Activated CD8-positive, alpha-beta T cell treated with anti-CD3 and anti-CD28 coated beads for 36 hours (primary cell): ENCODE results near the gene HSBP1L1. TPM values are rescaled to one million over a fixed set of nuclear protein-coding genes. Genes with fewer than 3 reads are reported as not detected.

Source experiments
- ATAC-seq: fragments of 200-7000 bp; cut with Tn5 transposase; one replicate; pipeline ENCODE4 v1.10.0; 2021; ENCODE audit warnings: mild to moderate bottlenecking, moderate library complexity
- CTCF ChIA-PET: fragments of 350-600 bp; sonication (Branson Sonifier 250); formaldehyde crosslinking; loops from one replicate; lab custom pipeline; 2021; ENCODE audit warnings: antibody characterized with exemption; lab: Charles Lee
- POLR2A ChIA-PET: fragments of 350-600 bp; sonication (Branson Sonifier 250); formaldehyde crosslinking; loops from one replicate; lab custom pipeline; 2021; ENCODE audit warnings: antibody characterized with exemption; lab: Charles Lee
- DNase-seq: peaks from one replicate; pipeline ENCODE4 v3.0.0-alpha.2; 2020
- H3K27ac Mint-ChIP-seq: one replicate; pipeline ENCODE4 v1.8.0; 2021; ENCODE audit warnings: mild to moderate bottlenecking, mixed read lengths
- H3K27me3 Mint-ChIP-seq: one replicate; pipeline ENCODE4 v1.8.0; 2021; ENCODE audit warnings: mixed read lengths
- H3K36me3 Mint-ChIP-seq: one replicate; pipeline ENCODE4 v1.8.0; 2021; ENCODE audit warnings: low read depth, mixed read lengths
- H3K4me1 Mint-ChIP-seq: one replicate; pipeline ENCODE4 v1.8.0; 2021; ENCODE audit warnings: low read depth, mixed read lengths
- H3K4me3 Mint-ChIP-seq: one replicate; pipeline ENCODE4 v1.8.0; 2021; ENCODE audit warnings: mild to moderate bottlenecking, moderate library complexity, mixed read lengths
- H3K9me3 Mint-ChIP-seq: one replicate; pipeline ENCODE4 v1.8.0; 2021; ENCODE audit warnings: mixed read lengths
- CTCF ChIP-seq: fragments of 200-600 bp; IDR thresholded peaks from one replicate; pipeline ENCODE4 v1.8.0; 2022; ENCODE audit warnings: antibody characterized with exemption, mild to moderate bottlenecking
- intact Hi-C: fragments of 100-400 bp; cut with micrococcal nuclease; formaldehyde crosslinking; loops from one replicate; pipeline ENCODE4 v1.10.0; 2022
- total RNA-seq, 2 experiments: library from RNA; stranded (reverse); gene quantifications; one replicate each; pipeline ENCODE4 v1.2.3, GENCODE V29; 2021

Gene HSBP1L1
- total RNA-seq, 2 experiments from 2014 or later, result 5.1 TPM

DNA sequence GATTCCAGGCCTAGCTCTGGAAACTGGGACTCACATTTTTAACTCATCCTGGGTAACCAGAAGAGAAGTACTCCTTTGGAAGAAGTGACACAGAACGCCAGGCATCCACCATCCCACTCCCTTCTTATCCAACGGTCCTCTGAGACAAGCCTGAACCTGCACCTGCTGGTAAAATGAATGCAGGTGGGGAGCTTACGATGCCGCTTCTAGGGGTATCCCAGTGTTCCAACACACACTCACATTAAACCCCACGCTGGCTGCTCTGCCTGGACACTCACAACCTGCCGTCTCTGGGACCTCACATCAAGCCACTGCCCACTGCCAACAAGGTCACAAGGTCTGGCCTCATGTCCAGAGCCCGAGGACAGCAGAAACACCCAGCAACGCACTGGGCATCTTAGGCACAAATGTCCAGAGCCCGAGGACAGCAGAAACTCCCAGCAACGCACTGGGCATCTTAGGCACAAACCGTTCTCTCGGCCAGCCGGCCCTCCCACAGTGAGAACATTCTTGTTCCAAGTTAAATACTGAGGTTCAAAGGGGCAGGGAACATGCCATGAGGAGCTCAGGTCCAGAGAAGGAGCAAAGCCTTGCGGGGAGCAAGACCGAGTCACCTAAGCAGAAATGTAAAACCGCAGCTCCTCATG, 22.8 kb upstream of the HSBP1L1 start:
- ChIA-PET CTCF (no interaction called here), POLR2A (interaction anchor here (1.1 to 1.3 kb wide), 2 partner anchors 16 to 46 kb away, joined by 3 read pairs; no protein-coding TSS in a partner anchor)
- H3K27me3 Mint-ChIP-seq, result no peaks in the 10 kb centered on the region
- intact Hi-C loops, result loop anchor here (10.0 kb wide), 1 partner anchor 257 kb away; no protein-coding TSS in a partner anchor
- no peak for ATAC-seq
- DNase-seq, result no peak
- no peak overlapping the region for H3K4me3 Mint-ChIP-seq
- H3K9me3 Mint-ChIP-seq, result no peaks in the 10 kb centered on the region
- TF ChIP-seq CTCF, result no peak
- H3K4me1 Mint-ChIP-seq, result peaks cover 32% of the 10 kb centered on the region
- H3K36me3 Mint-ChIP-seq, result peaks cover 47% of the 10 kb centered on the region
- H3K27ac Mint-ChIP-seq, result no peak overlapping the region

DNA sequence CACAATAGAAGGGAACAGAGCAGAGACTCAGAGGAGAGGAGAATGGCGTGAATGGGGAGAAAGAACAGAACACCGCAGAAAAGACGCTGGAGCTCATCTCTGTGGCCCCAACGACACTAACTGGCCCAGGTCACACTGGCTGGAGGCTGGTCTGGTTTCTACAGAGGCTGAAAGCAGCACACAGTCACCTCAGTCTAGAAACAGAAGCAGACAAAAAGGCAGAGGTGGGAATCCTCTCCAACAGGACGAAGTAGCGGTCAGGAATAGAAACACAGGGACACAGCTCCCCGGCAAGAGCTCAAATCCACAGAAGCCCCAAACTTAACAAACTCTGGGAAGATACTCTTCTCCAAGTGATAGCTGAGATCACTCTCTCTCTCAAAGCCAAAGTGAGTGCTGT, 22.2 kb upstream of the HSBP1L1 start:
- TF ChIP-seq CTCF, result no peak
- Mint-ChIP-seq H3K9me3 (no peaks in the 10 kb centered on the region), H3K27ac (no peak overlapping the region), H3K36me3 (peaks cover 41% of the 10 kb centered on the region), H3K27me3 (no peaks in the 10 kb centered on the region), H3K4me1 (peaks cover 34% of the 10 kb centered on the region), H3K4me3 (no peak overlapping the region)
- intact Hi-C loops, result loop anchor here (10.0 kb wide), 1 partner anchor 257 kb away; no protein-coding TSS in a partner anchor
- ChIA-PET POLR2A (interaction anchor here (1.3 kb wide), 1 partner anchor 17 kb away, joined by 3 read pairs; no protein-coding TSS in a partner anchor), CTCF (interaction anchor here (0.9 kb wide), 1 partner anchor 92 kb away, joined by 3 read pairs; the partner anchor contains the start of gene RBFA)
- ATAC-seq, result no peak
- DNase-seq, result no peak

GRCh38 chr18:79942786-79943607, 21.4 kb upstream of the HSBP1L1 start:
- POLR2A ChIA-PET, result interaction anchor here (1.3 kb wide), 1 partner anchor 17 kb away, joined by 3 read pairs; no protein-coding TSS in a partner anchor
- Mint-ChIP-seq H3K27ac (no peak overlapping the region), H3K36me3 (peaks cover 33% of the 10 kb centered on the region), H3K4me3 (no peak overlapping the region), H3K4me1 (peaks cover 37% of the 10 kb centered on the region), H3K27me3 (no peaks in the 10 kb centered on the region), H3K9me3 (no peaks in the 10 kb centered on the region)
- intact Hi-C loops, result loop anchor here (10.0 kb wide), 1 partner anchor 258 kb away; no protein-coding TSS in a partner anchor
- CTCF ChIA-PET, result interaction anchor here (0.9 kb wide), 1 partner anchor 91 kb away, joined by 3 read pairs; the partner anchor contains the start of gene RBFA
- TF ChIP-seq CTCF, result no peak
- DNase-seq (no peak), ATAC-seq (no peak)

- ChIA-PET POLR2A (no interaction called here), CTCF (interaction anchor here (0.8 kb wide), 1 partner anchor 20 kb away, joined by 3 read pairs; no protein-coding TSS in a partner anchor)
- no peak for TF ChIP-seq CTCF
- no peak overlapping the region for H3K27ac Mint-ChIP-seq
- peaks cover 29% of the 10 kb centered on the region for H3K36me3 Mint-ChIP-seq
- H3K9me3 Mint-ChIP-seq, result no peaks in the 10 kb centered on the region
- H3K27me3 Mint-ChIP-seq, result no peaks in the 10 kb centered on the region
- ATAC-seq (no peak), DNase-seq (no peak)
- no peak overlapping the region for H3K4me3 Mint-ChIP-seq
- H3K4me1 Mint-ChIP-seq, result peaks cover 38% of the 10 kb centered on the region
- intact Hi-C loops, result loop anchor here (10.0 kb wide), 1 partner anchor 259 kb away; no protein-coding TSS in a partner anchor
Measured at GRCh38 chr18:79943608-79944125, 20.8 kb upstream of the HSBP1L1 start.
